ENCODE measurements around the gene LAMC2.

The LAMC2 gene

GRCh38 chr1:183287191-183287675, 101.2 kb downstream of the LAMC2 start:
- DNase-seq (ENCODE audit: low read depth in 2 of 2), result no peak

GRCh38 chr1:183288583-183288982, 102.5 kb downstream of the LAMC2 start:
- DNase-seq (ENCODE audit: low read depth in 2 of 2), result no peak

- no peak for DNase-seq (ENCODE audit: low read depth in 2 of 2)
These were observed 103.0 kb downstream of the LAMC2 start for GRCh38 chr1:183289051-183289496.

DNA sequence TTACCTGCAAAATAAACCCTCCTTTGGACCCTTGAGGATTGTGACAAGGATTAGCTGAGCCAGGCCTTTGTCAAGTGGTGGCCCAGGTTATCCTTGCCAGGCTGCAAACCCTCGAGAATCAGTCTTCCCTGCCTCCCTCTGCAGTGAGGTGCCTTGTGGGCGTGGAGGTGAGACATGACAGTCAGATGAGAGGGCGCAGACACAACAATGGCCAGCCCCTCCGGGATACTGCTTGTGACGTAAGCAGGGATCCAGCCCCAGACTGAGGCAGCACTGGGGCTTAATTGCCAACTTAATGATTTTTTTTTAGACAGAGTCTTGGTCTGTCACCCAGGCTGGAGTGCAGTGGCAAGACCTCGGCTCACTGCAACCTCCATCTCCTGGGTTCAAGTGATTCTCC, 104.6 kb downstream of the LAMC2 start:
- DNase-seq (ENCODE audit: low read depth in 2 of 2), result no peak

DNA sequence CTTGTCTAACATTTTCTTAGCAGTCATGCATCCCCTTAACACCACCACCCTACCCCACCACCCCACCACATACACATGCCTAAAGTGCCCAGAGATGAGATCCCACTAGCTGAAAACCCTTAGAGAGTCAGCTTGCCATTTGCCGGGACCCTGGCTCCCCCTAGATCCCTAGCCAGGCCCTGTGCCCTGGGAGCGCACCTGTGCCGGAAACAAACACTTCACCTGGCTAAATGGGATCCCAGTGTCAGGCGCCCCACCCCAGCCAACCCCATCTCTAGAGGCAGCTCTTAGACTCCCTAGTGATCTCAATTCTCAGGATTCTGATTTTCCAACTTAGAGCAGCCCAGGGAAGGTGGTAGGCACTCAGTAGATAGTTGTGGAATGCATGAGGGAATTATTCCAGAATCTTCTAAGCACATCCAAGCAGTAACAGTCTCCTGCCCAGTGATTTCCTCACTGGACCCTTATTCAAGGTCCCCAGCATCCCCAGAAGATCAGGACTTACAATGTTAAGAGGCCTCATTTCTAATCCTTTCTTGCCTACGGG, 105.2 kb downstream of the LAMC2 start:
- no peak for DNase-seq (ENCODE audit: low read depth in 2 of 2)

DNA sequence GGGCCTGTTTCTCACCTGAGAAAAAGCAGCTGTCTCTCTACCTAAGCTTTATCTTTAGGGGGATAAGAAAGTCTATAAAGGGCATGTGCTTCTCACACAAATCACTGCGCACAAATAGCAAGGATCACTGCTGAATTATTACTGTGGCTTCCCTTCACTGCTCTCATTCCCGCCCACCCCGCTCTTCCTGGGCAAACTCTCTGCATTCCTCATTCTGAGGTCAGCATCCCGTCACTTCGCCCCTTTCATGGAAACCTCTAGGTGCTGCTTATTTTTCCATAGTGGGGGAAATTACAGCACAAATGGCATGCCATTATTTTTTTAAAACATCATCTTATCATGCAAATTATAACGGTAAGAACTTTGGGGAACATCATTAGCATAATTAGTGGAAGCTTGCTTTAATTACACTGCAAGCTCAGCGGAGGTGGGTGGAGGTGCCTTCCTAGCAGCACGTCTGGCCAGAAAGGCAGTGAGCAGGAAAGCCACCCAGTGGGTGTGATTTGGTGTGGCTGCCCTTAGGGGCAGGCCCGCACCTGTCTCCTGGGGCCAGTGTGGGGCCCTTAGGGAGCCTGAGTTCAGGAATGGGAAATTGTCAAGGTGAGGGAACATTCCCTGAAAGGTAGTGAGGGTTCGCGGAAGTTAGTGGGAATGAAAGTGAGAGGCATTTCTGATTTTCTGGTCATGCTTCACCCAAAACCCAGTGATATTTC, 105.9 kb downstream of the LAMC2 start:
- peak in 1 of 2 experiments; percentile 36 for DNase-seq (ENCODE audit: low read depth in 2 of 2)

GRCh38 chr1:183293241-183293640, 107.2 kb downstream of the LAMC2 start:
- DNase-seq (ENCODE audit: low read depth in 2 of 2), result no peak

GRCh38 chr1:183293876-183294275, 107.8 kb downstream of the LAMC2 start:
- DNase-seq (ENCODE audit: low read depth in 2 of 2), result no peak
